RKO (cell line): ENCODE results near the gene AK3.

Experiments
- DNase-seq: peaks from one replicate; pipeline ENCODE4 v3.0.0-alpha.2; 2016; ENCODE audit warnings: low spot score

The AK3 gene

DNA sequence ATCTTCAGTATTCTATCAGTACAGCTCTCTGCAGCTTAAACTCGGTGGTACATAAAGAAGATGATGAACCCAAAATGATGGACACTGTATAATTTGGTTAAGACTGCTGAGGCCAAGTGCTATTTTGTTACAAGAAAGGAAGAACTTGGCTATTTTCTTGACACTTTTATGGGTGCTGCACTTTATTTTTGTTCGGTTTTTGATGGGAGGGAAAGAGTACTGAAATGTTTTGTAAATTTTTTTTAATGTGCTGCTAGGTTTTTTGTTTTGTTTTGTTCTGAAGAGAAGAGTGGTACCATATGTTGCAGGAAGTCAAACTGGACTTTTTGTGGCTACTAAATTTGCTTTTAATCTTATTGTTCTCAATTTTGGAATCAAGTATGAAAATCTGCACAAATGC, 35.0 kb downstream of the AK3 start:
- DNase-seq: no peak

DNA sequence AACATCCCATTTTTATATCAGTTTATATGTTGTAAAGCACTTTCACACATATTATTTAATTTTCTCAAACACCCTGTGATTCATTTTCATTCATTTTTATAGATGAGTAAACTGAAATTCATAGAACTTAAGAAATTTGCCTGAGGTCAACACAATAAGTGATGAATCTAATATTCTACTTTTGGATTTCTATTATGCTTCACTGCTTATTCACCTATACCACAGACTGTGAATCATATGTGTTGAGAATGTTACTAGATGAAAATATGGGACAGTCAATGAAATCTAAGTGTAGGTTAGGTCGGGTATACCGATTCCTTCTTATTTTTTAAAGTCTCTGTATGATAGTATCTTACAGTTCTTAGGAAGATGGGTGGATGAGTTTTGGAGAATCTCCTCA, 36.9 kb downstream of the AK3 start:
- DNase-seq: peak; percentile 22

DNA sequence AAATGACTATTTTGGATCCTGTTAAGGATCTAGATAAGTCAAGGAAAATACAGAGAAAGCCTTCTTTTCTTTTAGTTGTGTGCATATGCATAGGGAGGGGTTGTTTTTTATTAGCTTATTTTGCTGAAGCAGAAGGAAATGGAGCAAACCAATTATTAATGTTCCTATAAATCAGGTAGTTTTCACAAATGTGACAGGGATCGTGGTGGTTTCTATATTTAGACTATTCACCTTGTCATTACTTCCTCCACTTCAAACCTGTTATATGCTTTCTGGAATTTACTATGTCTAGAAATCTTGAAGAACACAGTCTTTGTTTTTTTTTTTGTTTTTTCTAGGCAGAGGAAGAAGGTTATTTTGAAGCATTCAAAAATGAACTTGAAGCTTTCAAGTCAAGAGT, 39.5 kb downstream of the AK3 start:
- no peak for DNase-seq

DNA sequence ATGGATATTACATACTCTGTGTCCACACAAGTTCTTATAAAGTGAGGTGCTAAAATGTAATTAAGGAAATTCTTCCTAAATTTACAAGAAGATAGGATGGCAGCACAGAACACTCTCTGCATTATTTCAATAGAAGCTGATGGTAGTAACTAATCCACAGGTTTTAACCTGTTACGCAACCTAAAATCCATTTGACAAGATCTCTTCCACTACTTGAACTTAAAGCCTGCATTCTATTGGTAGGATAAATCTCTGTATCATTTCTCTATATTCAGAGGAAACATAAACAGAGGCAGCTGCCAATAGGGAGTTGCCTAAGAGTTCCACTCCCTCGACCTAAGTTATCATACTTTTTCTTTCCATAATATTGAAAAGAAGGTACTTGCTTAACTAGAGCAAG, 40.1 kb downstream of the AK3 start:
- DNase-seq: no peak

DNA sequence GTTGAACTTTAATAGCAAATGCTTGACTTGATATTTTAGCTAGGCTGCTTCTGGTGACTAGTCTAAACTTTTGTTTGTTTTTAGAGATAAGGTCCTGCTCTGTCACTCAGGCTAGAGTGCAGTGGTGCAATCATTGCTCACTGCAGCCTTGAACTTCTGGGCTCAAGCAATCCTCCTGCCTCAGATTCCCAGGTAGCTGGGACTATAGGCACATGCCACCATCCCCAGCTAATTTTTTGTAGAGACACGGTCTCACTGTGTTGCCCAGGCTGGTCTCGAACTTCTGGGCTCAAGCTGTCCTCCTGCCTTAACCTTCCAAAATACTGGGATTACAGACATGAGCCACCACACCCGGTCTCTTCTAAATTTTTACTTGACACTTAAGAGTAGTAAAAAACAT, 40.9 kb downstream of the AK3 start:
- DNase-seq: no peak

DNA sequence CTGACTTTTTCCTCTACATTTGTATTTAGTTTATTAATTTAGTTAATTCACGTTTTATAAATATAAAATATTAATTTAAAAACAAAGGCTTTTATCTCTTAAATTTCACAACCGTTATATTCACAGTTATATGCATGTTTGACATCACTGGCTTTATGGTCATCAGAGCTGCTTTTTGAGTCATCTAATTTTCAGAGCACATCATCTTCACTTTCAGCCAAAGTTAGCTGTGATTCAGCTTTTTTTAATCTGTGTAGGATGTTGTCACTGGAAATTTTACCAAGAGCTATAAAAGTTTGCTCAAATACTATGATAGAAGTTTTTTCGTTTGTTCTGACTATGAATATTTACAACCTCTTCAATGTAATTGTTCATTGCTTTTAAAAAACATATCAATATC, 49.2 kb downstream of the AK3 start:
- DNase-seq: peak; percentile 48

DNA sequence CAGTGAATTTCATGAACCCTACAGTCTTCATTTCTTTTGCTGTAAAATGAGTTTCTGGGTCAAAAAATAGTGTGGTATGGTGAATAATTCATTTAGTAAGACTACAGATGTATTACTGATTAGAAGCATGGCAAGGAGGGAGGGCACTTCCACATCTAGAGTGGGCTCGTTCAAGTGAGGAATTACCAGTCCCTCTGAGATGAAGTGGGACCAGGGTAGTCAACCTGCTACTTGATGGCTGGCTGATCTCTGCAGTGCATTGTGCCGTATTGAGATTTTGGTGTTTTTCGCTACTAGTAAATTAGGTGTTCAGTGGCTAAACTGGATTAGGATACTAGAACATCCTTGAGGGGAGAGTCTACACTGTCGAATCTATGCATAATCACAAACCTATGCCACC, 50.9 kb downstream of the AK3 start:
- no peak for DNase-seq

DNA sequence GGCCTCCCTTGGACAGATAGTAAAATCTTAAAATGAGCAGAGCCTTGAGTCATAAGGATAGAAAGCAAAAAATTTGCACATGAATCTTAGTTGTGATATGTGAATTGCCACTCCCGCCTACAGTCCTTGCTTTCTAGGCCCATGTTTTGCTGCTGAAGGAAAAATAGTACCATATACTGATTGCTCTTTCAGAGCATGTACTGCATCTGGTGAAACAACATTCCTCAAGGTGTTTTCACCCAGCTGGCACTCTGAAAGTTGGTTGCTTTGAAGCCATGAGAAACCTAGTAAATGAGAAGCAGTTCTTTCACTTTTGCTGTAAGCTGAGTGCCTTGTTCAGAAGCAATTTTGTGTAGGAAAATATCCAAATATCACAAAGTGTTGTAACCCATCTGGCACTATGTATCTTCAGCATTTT, 51.3 kb downstream of the AK3 start:
- DNase-seq: no peak

DNA sequence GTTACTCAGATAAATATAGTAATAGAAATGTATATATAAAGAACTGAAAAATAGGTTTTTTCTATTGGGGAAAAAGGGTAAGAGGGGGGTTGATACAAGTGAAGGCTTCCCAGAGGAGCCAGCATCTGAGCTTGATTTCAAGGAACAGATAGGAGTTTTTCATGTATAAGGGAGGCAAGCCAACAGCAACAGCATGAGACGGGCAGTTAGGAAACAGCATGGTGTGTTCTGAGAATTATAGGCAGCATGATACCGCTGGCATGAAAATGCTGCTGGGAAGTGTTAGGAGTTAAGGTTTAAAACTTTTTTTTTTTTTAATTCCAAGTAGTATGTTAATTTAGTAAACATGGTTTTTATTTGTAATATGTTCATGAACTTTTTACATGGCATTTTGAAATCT, 52.0 kb downstream of the AK3 start:
- DNase-seq: no peak

DNA sequence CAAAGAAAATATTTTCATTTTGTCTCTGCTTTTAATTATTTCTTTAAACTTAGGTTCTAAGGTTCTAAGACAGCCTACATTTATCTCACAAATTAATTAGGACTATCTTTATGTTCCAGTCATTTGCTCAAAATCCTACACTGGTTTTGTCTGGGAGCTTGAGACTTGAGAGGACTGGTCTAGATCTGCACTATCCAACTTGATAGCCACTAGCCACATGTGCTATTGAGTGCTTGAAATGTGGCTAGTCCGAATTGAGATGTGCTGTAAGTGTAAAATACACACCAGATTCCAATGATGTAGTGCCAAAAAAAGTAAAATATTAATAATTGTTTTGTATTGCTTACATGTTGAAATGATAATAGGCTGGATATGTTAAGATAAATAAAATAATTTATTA, 54.4 kb downstream of the AK3 start:
- no peak for DNase-seq

DNA sequence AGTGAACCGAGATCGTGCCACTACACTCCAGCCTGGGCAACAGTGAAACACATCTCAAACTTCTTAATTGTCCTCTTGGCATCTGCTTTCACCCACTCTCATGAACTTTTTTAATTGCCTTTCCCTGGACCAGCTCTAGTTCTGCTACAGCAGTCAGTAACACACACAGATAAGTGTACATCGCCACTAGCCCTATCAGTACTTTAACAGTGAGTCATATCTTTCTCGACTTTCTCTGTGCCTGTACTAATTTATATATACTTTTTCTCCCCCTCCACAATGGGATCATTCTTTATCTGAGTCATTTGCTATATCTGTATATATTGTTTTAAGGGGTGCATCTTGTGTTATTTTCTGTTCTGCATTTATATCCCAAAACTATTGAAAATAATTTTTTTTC, 54.9 kb downstream of the AK3 start:
- no peak for DNase-seq

DNA sequence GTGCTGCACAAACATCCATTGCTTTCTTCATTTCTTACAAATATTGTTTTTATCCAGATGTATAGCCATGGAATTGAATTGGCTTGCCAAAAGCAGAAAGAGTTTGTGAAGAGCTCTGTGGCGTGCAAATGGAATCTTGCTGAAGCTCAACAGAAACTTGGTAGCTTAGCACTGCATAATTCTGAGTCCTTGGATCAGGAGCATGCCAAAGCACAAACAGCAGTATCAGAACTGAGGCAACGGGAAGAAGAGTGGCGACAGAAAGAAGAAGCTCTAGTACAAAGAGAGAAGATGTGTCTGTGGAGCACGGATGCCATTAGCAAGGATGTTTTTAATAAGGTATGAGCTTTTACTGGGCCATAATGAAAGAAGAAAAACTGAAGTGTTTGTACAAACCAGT, 56.2 kb downstream of the AK3 start:
- DNase-seq: no peak

DNA sequence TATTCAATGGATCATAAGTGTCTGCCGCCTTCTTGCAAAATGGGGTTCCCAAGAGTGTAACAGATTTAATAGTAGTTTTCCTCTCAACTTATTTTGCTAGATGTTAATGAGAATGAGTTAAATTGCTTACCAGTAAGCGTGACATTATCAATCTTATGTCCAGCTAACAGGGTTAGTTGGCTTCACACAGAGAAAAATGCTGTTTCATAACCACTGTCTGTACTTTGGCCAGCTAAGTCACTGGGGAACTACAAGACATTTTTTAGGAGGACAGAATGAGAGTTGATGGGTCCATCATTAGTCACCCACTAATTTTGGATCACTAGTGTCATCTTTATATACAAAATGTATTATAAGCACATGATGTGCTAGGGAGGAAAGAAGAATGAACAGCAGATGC, 60.3 kb downstream of the AK3 start:
- DNase-seq: peak; percentile 85

DNA sequence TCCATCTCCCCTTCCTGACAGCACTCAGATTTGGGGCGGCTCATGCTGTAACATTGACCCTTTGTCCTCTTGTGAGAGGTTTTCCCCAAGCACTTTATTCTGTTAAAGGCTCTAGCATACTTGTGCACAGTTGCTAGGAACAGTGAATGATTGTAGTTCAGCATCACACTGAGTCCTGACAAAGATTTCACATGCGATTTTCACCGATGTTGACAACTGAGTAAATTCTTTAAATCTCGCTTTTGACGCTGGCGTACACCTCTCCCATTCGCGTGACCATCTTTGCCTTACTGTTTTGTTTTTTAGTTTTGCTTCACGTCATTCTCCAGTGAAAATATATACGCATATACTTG, 60.9 kb downstream of the AK3 start:
- DNase-seq: peak; percentile 38

DNA sequence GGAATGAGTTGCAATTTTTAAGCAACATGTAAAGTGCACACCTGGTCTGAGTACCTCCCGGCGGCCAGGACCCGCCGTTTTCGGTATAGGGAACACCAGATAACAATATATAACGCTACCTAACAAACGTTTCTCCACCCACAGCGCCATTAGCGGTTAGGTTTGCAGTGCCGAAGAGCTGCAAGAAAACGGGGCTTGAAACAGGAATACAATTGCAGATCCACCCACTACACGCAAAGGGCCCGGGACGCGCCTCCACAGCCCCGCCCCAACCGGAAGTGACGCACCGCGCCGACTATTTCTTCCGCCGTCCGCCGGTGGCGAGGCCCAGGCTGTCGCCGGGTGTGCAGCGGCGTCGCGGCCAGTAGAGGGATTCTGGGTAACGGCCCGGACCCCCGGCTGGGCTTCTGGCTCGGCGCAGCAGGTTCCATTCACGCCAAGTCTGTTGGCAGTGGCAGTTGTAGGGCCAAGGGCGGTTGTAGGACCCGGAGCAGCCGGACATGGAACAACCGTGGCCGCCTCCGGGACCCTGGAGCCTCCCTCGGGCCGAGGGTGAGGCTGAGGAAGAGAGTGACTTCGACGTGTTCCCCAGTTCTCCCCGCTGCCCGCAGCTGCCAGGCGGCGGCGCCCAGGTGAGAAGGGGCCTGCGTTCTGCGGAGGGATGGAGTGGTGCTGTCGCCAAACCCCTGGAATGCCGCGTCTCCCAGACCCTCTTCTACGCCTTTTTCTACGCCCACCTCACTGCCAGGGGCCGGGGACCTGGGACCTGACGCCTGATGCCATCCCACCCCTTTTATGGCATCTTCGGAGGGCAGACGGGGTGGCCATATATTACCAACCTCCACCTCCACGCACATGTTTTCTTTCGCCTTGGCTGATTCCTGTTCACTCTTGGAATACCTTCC, 61.5 kb downstream of the AK3 start, which contains the start of gene CDC37L1:
Gene CDC37L1, plus strand, starts transcription at position 302 of the 905 bp plus-strand sequence. Its CDS starts 199 bp downstream, at position 501.
- DNase-seq: peak; percentile 96

DNA sequence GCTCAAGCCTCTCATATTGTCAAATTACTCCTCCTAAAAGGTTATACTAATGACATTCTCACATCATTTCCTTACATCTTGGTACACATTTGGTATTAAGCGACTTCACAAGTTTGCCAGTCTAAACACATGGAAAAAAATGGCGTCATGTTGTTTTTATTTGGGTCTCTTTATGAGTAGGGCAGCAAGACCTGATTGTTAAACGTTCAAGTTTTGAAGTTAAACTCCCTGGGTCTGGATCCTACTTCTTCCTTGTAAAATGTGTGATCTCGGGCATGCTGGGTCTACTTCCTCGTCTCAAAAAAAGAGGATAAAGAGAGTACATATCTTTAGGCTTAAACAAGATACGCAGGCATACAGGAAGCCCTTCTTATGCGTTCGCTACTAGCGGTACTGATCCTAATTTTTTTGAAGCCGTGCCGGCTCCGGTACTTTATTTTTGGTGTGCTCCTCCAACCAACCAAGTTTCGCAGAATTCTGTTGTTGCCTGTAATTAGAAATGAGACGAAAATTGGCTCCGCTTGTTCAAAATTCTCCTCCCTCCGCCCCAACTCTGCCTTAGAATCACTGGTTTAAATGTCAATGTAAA, 62.2 kb downstream of the AK3 start:
- DNase-seq: peak; percentile 55

DNA sequence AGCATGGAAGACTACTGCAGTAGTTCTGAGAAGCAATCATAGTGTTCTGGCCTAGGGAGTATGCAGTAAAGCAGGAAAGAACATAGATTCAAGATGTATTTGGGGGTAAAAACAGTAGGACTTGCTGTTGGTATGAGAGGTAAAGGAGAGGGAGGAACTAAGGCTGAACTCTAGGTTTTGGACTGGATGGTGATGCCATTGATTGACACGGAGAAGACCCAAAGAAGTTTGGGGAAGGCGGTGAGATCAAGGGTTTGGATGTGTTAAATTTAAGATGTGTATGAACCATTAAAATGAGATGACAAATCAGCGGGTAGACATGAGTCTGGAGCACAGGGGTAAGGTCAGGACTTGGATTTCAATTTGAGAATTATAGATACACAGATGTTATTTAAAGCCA, 63.6 kb downstream of the AK3 start:
- DNase-seq: no peak

DNA sequence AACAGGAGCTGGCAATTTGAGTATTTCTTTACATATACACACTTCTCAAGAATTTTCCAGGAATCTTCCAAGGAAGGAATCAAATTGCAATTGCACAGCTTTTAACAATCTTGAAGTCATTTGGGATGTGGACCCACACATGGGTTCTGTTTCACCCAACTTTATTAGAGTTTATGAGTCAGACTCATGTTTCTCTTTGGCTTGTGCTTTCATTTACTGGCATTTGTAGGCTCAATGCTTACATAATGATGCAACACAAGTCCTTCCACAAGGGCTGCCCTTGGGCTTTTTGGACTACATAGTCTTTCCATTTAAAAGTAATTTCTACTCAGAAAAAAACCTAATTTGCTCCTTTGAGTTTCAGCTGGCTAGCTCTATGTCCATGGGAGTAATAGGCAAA, 66.2 kb downstream of the AK3 start:
- peak; percentile 42 for DNase-seq

DNA sequence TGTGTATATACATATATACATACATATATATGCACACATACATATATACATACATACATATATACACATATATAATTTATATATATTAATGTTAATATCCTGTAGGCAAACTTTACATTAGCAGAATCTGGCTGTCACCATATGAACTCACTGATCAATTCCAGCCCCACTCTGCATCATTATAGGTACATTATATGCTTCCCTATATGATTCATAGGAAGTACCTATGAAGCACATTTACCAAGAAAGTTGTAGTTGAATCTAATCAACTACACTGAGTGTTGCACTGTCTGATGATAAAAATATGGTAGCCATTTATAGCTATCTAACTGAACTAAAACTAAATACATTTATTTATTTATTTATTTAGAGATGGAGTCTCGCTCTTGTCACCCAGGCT, 69.3 kb downstream of the AK3 start:
- no peak for DNase-seq

DNA sequence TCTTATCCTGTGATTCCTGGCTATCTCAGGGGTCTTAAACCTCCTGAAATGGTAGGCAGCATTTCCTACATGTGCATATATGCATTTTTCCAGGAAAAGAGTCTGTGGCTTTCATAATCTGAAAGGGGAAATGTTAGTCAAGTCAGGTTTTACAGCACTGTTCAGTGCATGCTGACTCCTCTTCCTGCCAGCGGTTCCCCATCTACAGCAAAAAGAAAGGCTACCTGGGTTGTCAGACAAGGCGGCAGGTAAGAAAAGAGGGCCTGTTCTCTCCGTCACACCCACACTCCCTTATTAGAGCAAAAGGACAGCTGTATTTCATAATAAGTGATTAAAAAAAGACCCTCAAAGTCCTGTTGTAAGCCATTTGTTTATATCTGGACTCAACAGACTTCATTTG, 70.4 kb downstream of the AK3 start:
- no peak for DNase-seq

DNA sequence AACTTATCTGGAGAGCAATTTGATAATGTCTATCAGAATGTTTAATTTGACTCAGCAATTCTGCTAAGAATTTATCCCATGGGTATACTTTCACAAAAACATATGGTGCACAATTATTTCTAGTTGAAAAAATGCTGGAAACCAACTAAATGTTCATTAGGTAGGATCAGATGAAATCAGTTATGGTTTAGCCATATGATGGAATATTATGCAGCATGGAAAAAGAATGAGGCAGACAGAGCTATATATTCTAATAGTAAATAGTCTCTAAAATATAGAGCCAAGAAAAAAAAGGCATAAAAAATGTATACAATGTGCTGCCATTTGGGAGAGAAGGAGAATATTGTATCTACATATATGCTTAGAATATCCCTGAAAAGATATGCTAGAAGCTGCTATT, 71.1 kb downstream of the AK3 start:
- DNase-seq: no peak

DNA sequence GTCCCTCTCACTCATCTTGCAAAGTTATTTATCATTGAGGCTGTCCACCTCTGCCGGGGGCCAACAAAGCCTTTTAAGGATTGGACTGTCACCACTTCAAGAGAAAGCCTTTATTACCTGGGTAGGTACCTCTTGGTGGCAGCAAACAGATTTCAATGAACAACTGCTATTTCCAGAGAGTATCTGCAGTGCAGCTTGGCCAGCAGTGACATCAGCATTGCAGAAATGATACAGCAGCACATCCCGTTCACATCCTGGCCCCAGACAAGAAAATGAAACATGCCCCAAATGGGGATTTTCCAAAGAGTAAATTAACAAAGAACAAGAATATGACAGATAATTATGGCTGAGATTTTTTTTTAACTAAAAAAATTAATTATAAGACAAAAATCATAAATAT, 72.4 kb downstream of the AK3 start:
- no peak for DNase-seq

DNA sequence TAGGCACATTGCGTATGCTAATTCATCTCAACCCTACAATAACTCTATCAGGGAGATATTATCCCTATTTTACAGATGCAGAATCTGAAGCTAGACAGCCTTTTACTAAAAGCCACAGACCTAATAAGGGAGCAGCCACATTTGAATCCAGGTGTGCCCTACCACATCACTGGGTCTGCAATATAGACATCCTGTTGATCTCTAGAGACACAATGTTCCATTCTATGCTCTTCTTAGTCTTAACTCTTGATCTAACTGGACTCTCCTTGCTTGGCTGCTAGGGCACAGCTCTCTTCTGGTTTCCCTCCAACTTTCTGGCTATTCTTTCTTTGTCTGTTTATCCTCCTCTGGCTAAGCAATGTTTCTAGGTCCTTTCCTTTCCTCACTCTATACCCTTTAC, 73.3 kb downstream of the AK3 start:
- DNase-seq: no peak
